Activated CD4-positive, alpha-beta T cell treated with anti-CD3 and anti-CD28 coated beads, Interleukin-2, amount 50 U/mL, for 4 hours (primary cell): ENCODE measurements around the gene RAC3.
"Not testable (repeated sequence)": the region's sequence is repeated elsewhere in the genome, so short reads cannot be mapped to it uniquely, and the experiment has no call there.

Source experiments
- DNase-seq, 2 experiments: peaks; one replicate each; pipeline ENCODE4 v3.0.0-alpha.2; 2020

RAC3 gene

DNA sequence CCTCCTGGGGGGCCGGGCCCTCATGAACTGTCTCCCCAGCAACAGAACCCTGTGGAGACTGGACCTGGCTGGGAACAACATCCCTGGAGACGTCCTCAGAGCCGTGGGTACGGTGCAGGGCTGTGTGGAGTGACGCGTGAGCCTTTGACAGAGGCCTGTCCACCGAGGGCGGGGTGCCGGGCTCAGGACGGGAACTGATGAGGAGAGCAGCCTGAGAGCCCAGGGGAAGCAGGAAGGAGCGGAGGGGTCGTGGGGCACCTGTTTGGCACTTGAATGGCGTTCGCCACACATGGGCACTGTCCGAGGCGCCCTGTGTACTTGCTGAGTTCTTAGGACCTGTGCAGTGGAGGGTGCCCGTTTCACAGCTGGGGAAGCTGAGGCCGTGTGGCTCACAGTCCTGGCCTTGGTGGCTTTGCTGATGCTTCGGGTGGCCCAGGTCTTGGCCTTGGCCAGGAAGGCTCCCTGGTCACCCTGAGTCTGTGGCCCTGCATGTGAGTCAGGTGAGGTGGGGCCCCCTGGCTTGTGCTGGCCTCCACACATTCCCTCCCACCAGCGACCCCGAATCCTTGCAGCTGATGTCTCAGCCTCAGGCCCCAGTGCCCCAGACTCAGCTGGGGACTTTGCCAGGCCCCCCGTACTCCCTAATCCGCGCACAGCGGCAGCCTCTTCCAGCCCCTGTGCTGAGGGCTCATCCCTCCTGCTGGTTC, 5.9 kb upstream of the RAC3 start:
- no peak for DNase-seq

DNA sequence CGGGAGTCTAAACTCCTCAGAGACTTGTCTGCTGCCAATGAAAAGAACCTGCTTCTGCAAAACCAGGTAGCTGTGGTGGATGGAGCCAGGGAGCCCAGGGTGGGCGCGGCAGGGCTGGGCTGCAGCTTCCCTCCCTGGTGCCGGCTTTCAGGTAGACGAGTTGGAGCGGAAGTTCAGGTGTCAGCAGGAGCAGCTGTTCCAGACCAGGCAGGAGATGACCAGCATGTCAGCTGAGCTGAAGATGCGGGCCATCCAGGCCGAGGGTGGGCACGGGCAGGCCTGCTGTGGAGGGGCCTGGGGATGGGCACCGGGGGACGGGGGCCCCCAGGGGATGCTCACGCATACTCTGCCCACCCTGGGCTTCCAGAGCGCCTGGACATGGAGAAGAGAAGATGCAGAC, 3.2 kb upstream of the RAC3 start:
- no peak for DNase-seq

DNA sequence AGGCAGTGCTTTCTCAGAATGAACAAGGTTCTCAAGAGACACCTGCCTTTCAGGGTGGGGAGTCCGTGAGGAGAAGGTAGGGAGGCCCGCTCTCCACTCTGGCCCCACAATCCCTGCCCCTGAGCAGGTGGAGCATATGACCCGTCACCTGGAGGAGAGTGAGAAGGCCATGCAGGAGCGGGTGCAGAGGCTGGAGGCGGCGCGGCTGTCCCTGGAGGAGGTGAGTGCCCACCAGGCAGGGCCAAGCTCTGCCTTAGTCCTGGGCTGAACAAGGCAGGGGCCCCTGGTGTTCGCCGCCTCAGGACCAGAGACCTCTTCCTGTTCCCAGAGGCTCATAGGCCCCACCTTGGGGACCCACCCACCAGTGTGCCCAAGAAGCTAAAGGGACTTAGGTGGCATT, 2.5 kb upstream of the RAC3 start:
- no peak for DNase-seq

DNA sequence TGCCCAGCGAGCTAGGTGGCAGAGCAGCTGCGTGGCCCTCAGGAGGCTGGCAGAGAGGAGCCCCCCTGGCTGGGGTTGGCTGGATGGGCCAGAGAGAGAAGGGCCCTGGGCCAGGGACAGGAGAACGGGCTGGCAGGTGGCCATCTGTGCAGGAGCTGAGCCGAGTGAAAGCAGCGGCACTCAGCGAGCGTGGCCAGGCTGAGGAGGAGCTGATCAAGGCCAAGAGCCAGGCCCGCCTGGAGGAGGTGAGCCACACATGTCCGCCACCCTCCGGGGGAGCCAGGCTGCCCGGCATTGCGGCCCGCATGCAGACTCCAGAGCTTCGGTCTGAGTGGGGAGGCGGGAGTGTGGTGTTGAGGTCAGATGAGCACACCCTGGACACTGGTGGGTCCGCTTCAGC, 2.1 kb upstream of the RAC3 start:
- no peak for DNase-seq

DNA sequence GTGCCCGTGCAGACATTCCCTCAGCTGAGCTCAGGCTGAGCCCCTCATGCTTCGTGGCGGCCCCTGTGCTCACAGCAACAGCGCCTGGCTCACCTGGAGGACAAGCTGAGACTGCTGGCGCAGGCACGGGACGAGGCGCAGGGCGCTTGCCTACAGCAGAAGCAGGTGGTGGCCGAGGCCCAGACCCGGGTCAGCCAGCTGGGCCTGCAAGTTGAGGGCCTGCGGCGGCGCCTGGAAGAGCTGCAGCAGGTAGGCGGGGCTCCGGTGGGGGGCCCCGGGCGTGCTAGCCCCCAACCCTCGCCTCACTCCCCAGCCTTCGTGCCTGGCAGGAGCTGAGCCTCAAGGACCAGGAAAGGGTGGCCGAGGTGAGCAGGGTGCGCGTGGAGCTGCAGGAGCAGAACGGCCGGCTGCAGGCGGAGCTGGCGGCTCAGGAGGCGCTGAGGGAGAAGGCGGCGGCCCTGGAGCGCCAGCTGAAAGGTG, 1.4 kb upstream of the RAC3 start:
- DNase-seq, result no peak

DNA sequence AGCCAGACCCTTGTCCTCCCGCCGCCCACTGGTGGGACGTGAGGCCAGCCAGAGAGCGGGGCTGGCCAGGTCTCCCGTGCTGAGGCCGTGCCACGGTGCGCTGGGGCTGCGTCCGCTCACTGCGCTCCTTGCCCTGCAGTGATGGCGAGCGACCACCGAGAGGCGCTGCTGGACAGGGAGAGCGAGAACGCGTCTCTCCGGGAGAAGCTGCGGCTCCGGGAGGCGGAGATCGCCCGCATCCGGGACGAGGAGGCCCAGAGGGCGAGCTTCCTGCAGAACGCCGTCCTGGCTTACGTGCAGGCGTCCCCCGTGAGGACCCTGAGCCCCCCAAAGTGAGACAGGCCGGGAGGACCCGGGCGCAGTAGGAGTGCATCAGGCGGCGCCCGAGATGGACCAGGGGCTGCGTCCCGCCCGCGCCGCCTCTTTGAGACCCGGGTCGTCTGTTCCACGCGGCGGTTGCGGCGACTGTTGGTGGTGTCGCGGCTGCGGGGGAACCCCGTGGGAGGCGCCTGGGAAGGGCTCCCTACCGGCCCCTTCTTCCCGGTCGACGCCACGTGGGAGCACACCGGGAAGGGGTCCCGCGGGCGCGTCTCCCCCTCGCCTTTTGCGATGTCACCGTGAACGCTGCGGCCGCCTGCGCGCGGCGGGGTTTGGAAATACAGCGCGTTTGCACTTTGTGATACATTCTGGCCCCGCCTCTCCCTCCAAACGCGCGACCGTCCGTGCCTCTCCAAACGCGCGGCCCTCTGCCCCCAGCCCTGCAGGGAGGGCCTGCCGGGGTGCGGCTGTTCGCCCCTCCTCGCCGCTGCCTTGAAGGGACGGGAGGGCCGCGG, 792 bp upstream of the RAC3 start:
- DNase-seq, result peak; percentile 78

DNA sequence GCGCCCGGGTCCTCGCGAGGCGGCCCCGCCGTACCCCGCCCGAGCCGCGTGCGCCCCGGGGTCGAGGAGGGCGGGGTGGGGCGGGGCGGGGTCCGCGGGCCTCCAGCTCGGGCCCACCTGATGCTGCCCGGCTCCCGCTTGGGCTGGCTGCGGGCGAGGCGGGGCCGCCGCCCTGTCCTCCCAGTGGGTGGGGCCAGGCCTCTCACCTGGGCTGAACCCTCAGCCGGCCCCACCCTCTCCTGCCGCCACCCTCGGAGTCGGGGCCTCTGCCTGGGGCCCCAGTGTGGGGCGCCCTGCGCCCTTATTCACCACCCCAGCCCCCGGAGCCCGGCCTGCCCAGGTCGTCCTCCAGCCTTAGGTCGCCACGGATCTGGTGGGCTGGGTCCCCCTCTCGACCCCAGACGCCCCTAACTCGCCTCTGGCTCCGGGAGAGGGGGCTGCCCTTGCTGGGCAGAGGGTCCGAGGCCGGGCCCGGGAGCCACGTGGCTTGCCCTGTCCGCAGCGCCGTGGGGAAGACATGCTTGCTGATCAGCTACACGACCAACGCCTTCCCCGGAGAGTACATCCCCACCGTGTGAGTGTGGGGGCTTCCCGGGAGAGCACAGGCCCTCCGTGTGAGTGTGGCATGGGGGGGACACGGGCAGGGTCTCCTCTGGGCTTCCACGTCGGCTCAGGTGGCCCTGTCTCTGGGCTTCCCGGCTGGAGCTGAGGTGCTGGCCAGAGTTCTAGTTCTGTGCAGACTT, 578 bp downstream of the RAC3 start:
- DNase-seq, result no peak

DNA sequence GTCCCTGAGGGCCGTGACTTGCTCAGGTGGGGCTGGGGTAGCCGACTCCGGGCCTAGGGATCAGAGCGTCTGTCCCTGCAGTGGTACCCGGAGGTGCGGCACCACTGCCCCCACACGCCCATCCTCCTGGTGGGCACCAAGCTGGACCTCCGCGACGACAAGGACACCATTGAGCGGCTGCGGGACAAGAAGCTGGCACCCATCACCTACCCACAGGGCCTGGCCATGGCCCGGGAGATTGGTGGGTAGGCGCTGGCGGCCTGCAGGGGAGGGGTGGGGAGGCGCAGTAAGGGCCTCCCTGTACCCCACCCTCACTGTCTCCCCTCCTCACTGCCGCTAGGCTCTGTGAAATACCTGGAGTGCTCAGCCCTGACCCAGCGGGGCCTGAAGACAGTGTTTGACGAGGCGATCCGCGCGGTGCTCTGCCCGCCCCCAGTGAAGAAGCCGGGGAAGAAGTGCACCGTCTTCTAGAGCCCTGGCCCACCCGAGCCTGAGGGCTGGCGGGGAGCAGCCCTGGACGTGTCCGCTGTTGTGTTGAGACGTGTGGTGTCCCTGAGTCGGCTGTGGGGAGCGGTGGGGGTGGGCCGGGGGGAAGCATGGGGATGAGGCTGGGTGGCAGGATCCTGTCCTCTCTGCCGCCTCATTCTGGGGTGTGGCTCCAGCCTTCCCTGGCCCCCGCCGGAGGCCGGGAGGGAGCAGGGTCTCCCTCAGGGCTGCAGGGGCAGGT, 2.0 kb downstream of the RAC3 start:
- no peak for DNase-seq

DNA sequence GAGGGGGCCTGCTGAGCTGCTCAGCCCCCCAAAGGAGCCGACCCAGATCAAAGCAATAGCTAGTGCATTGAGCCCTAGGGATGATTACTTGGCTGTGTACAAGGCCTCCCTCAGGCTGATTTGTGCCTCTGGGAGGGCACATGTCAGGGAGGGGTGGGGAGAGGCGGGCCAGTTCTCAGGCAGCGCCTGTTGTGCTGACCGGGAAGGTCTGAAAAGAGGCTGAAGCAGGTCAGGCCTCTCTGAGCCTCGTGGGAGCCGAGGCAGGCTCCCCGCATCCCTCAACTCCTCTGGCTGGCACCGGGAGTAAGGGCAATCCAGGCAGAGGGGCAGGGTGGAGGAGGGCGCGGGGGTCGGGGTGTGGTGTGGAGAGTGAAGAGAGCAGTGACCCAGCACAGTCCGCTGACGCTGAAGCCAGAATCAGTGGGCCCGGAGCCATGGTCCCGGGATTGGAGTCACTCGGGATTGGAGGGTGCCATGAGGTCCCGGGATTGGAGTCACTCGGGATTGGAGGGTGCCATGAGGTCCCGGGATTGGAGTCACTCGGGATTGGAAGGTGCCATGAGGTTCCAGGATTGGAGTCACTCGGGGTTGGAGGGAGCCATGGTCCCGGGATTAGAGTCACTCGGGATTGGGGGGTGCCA, 3.0 kb downstream of the RAC3 start:
- no peak for DNase-seq

DNA sequence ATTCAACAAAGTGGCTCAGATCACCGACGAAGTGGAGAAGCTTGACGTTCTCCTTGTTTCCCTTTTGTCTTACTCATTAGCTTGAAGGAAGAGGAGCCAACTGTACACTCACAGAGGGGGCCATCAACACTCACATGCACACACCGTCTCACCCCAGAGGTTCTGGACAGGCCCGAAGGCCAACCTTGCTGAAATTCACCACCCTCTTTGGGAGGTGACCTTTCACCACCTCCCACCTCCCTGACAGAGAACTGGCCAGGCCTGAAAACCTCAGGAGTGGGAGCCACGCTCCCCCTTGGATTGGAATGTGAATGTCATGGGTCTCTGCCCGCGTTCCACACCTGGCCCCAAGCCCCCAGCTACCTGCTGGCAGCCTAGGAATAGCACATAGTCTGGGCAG, 4.0 kb downstream of the RAC3 start:
- no peak for DNase-seq

DNA sequence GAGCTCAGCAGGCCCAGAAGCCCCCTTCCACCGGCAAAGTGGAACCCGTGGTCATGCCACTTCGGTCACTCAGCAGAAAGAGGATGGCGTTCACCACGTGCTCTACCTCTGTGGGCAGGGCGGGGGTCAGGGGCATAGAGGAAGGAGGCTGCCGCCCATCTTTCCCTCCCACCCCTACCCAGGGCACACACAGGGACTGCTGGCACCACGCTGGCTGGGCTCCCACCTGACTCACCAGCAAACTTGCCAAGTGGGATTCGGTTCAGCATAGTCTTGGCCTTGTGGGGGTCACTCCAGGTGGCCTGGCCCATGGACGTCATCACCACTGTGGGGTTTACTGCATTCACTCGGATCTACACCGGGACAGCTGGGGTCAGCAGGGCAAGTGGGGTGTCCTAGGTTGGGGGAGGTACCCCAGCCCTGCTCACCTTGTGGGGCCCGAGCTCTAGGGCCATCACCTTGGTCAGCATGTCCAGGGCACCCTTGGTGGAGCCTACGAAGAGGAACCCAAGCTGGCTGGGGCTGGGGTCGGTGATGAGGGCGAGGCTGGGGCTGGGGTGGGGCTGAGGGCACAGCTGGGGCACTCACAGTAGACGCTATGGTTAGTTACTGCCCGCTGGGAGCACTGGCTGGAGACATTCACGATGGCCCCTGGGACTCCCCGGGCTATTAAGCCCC, 4.6 kb downstream of the RAC3 start:
- DNase-seq, result no peak

DNA sequence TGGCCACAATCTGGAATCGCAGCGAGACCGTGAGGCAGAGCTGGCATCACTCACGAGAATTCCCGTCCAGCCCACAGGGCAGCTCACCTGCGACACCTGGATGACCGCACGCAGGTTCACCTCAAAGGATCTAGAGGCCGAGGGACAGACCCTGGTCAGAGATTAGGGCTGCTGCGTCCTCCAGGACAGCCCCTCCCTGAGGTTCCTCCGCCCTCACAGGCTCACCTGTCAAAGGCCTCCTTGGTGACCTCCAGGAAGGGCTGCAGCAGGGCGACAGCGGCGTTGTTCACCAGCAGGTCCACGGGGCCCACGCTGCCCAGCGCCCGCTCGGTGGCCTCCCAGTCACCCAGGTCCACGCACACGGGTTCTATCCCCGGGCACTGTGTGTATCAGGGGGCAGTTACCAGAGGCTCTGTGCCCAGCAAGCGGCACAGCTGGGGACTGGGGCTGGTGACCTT, 5.2 kb downstream of the RAC3 start:
- no peak for DNase-seq

DNA sequence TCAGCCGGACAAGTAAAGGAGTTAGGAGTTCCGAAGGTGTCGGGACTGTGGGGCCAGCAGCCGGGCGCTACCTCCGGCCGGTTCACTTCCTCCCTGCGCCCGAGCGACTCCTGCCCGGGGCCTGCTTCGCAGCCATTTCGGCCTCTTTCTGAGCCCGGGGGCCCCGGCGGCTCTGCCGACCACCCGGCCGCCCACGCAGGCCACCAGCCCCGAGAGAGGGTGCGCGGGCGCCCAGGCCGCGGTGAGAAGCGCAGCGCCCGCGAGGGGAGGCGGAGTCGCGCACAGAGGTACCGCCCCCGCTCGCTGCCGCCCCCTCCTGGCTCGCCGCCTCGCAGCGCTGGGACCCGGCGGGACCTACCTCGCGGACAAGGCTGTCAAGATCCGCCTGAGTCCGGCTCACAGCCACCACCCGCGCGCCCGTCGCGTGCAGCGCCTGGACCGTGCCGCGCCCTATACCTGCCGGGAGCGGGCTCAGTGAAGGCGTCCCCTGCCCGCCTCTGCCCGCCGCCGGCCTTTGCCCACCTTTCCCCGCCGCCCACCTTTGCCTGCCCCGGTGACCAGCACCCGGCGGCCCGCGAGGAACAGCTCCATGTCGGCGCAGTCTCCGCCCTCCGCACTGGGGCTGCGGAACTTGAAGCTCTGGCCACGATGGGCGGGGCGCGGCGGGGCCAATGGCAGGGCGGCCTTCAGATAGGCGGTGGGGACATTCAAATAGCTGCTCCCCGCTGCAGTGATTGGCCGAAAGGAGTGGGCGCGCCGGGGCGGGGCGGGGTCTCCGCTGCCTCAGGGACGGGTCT, 5.8 kb downstream of the RAC3 start, which contains the start of gene DCXR:
Gene DCXR (minus strand): TSS at position 606 of the 797 bp plus-strand sequence. CDS start 15 bp downstream, at position 591.
- DNase-seq, result peak; percentile 88 to 89

DNA sequence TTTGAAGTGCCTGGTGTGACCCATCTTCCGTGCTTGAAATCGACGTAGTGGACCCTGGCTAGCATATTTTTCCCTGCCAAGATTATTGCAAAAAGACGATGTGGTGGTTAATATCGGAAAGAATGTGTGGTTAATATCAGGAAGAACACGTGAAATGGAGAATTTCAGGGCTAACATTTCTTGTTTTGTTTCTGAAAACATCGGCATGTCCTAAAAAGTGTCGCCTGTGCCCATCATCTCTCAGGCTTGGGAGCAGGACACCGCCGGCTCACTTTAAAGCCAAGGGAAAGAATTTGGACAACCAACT, 6.4 kb downstream of the RAC3 start:
- DNase-seq, result no peak

DNA sequence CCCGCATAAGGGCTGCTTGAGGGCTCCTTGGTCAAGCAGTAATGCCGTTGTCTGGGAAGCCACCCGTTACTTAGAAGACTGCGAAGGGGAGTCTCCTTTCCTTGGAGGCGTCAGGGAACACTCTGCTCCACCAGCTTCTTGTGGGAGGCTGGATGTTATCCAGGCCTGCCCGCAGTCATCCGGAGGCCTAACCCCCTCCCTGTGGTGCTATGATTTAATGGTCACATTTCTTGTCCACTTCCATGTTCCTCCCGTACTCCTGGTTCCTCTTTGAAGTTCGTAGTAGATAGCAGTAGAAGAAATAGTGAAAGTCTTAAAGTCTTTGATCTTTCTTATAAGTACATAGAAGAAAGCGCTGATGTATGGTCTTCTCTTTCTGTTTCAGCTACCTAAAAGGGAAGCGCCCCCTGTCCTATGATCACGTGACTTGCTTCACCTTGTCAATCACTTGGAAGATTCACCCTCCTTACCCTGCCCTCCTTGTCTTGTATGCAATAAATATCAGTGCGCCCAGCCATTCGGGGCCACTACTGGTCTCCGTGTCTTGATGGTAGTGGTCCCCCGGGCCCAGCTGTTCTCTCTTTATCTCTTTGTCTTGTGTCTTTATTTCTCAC, 7.4 kb downstream of the RAC3 start:
- not testable (repeated sequence) for DNase-seq

DNA sequence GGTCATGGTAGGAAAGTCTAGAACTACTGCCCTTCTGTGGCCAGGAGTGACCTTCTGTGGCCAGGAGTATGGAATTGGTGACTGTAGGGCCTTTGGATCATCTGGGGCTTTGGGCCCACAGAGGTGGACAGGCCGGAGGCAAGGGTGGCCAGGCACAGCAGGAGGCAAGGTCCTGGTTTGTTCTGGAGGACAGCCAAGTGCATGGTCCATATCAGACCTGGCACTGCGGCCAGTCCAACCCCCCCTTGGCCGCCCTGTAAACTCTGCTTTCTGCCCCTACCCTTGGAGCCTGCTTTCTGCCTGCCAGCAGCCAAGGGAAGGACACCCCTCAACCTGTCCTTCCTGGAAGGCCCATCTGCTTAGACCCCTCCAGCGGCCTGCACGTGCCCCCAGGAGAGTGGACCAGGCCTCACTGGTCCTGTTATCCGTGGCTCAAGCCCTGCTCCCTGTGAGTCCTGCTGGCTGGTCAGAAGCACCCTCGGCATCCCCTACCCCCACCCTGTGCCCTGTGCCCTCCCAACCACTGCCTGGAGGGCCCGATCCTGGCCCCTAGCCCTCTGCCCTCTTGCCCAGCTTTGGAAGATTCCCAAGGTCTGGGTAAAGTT, 8.3 kb downstream of the RAC3 start:
- no peak for DNase-seq

DNA sequence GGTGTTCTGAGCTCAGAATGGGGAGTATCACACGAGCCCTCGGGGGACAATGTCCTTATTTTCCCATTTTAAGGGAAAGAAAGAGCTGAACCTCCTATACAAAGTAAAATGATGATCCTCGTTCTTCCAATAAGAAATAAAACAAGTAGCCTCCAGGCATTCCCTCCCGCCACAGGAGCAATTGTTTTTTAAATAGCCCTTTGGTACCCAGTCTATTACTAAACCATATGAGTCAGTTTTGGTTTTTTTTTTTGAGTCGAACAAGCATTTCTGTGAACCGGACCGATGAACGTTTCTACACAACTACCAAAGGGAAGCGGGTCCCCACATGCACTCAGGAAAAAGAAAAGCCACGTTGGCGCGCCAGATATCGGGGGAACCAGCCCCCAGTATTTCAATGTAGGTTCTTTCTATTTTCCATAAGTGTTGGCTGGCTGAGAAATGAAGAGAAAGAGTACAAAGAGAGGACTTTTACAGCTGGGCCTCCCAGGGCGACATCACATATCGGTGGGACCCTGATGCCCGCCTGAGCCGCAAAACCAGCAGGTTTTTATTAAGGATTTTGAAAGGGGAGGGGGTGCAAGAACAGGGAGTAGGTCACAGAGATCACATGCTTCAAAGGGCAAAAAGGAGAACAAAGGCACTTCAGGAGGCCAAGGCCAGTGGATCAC, 9.8 kb downstream of the RAC3 start:
- DNase-seq, result no peak

DNA sequence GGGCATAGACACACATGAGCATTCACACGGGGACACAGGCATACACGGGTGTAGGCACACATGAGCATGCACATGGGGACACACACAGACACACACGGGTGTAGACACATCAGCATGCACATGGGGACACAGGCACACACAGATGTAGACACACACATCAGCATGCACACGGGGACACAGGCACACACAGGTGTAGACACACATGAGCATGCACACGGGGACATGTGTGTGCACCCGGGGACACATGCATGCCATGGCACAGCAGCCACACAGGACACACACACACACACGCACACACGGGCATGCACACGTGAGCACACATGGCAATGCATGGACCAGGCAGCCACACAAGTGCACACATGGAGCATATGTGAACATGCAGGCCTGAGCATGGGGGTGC, 11.2 kb downstream of the RAC3 start:
- DNase-seq, result no peak

DNA sequence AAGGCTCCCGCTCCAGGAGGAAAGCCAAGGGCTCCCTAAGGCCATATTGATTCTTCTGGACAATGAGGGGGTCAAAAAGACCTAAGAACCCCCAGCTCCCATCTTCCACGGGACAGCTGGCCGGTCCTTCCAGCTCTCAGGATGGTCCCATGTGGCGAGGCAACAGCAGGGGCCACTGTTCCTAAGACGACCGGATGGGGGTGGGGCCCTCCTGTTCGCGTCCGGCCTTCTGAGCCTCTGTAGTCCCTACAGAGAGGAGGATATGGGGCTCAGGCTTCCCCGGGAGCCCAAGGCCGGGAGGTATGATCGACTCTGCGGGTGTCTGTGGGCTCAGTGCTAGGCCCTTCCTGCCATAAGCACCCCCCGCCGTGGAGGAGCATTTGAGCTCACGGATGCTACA, 12.0 kb downstream of the RAC3 start:
- no peak for DNase-seq
